ENCODE measurements around the gene BBIP1.

BBIP1 gene

GRCh38 chr10:110893559-110894179 is 25.3 kb downstream of the BBIP1 start:
- peak; percentile 90 for ATAC-seq
- no peak for TF ChIP-seq ZC3H10 (CRISPR knock-in tag; IDR thresholded peaks at IDR 0.05)
- no peak for TF ChIP-seq BACH2 (CRISPR knock-in tag; IDR thresholded peaks at IDR 0.05; ENCODE audit: borderline replicate concordance)
- no peak for TF ChIP-seq TCF4 (CRISPR knock-in tag; IDR thresholded peaks at IDR 0.05; ENCODE audit: borderline replicate concordance)
- TF ChIP-seq CSDC2 (CRISPR knock-in tag; IDR thresholded peaks at IDR 0.05): no peak
- TF ChIP-seq ZFP3 (CRISPR knock-in tag; IDR thresholded peaks at IDR 0.05): no peak
- no peak for TF ChIP-seq RARB (CRISPR knock-in tag; IDR thresholded peaks at IDR 0.05)
- TF ChIP-seq ISL1 (CRISPR knock-in tag; IDR thresholded peaks at IDR 0.05): no peak
- TF ChIP-seq, protein P1, sequence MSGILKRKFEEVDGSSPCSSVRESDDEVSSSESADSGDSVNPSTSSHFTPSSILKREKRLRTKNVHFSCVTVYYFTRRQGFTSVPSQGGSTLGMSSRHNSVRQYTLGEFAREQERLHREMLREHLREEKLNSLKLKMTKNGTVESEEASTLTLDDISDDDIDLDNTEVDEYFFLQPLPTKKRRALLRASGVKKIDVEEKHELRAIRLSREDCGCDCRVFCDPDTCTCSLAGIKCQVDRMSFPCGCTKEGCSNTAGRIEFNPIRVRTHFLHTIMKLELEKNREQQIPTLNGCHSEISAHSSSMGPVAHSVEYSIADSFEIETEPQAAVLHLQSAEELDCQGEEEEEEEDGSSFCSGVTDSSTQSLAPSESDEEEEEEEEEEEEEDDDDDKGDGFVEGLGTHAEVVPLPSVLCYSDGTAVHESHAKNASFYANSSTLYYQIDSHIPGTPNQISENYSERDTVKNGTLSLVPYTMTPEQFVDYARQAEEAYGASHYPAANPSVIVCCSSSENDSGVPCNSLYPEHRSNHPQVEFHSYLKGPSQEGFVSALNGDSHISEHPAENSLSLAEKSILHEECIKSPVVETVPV (CRISPR knock-in tag; IDR thresholded peaks at IDR 0.05): no peak
- no peak for TF ChIP-seq TOX (CRISPR knock-in tag; IDR thresholded peaks at IDR 0.05; ENCODE audit: borderline replicate concordance)
- TF ChIP-seq, protein P2, sequence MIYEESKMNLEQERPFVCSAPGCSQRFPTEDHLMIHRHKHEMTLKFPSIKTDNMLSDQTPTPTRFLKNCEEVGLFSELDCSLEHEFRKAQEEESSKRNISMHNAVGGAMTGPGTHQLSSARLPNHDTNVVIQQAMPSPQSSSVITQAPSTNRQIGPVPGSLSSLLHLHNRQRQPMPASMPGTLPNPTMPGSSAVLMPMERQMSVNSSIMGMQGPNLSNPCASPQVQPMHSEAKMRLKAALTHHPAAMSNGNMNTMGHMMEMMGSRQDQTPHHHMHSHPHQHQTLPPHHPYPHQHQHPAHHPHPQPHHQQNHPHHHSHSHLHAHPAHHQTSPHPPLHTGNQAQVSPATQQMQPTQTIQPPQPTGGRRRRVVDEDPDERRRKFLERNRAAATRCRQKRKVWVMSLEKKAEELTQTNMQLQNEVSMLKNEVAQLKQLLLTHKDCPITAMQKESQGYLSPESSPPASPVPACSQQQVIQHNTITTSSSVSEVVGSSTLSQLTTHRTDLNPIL (CRISPR knock-in tag; IDR thresholded peaks at IDR 0.05; ENCODE audit: low read depth): no peak
- no peak for TF ChIP-seq ESRRG (CRISPR knock-in tag; IDR thresholded peaks at IDR 0.05)
- TF ChIP-seq, protein P3, sequence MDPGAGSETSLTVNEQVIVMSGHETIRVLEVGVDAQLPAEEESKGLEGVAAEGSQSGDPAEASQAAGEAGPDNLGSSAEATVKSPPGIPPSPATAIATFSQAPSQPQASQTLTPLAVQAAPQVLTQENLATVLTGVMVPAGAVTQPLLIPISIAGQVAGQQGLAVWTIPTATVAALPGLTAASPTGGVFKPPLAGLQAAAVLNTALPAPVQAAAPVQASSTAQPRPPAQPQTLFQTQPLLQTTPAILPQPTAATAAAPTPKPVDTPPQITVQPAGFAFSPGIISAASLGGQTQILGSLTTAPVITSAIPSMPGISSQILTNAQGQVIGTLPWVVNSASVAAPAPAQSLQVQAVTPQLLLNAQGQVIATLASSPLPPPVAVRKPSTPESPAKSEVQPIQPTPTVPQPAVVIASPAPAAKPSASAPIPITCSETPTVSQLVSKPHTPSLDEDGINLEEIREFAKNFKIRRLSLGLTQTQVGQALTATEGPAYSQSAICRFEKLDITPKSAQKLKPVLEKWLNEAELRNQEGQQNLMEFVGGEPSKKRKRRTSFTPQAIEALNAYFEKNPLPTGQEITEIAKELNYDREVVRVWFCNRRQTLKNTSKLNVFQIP (CRISPR knock-in tag; IDR thresholded peaks at IDR 0.05; ENCODE audit: borderline replicate concordance, low read depth): no peak

DNA sequence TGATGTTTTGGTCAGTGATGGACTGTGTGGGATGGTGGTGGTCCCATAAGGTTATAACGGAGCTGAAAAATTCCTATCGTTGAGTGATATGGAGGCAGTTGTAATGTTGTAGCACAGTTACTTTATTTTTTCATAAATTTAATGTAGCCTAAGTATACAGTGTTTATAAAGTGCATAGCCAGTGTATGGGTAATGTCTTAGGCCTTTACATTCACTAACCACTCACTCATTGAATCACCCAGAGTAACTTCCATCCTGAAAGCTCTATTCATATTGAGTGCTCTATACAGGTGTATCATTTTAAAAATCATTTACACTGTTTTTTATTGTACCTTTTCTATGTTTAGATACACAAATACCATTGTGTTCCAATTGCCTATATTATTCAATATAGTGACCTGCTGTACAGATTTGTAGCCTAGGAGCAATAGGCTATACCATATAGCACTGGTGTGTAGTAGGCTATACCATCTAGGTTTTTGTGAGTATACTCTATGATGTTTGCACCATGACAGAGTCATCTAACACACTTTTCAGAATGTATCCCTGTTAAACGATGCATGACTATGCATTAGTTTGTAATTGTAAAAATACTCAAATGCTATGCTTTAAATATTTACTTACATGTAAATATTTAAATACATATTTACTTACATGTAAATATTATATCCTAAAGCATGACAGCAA is 26.2 kb downstream of the BBIP1 start:
- ATAC-seq: no peak
- TF ChIP-seq, protein P1 (CRISPR knock-in tag; IDR thresholded peaks at IDR 0.05): no peak
- TF ChIP-seq TSHZ2 (CRISPR knock-in tag; IDR thresholded peaks at IDR 0.05) (no peak), PATZ1 (CRISPR knock-in tag; IDR thresholded peaks at IDR 0.05; ENCODE audit: borderline replicate concordance) (no peak)

GRCh38 chr10:110887560-110887959 is 31.4 kb downstream of the BBIP1 start:
- no peak for ATAC-seq
- no peak for TF ChIP-seq ISL1 (CRISPR knock-in tag; IDR thresholded peaks at IDR 0.05)
- TF ChIP-seq GLIS3 (CRISPR knock-in tag; IDR thresholded peaks at IDR 0.05): no peak
- no peak for TF ChIP-seq TOX (CRISPR knock-in tag; IDR thresholded peaks at IDR 0.05; ENCODE audit: borderline replicate concordance)
- no peak for TF ChIP-seq CSDC2 (CRISPR knock-in tag; IDR thresholded peaks at IDR 0.05)
- no peak for TF ChIP-seq ZNF8 (CRISPR knock-in tag; IDR thresholded peaks at IDR 0.05)
- no peak for TF ChIP-seq TSHZ2 (CRISPR knock-in tag; IDR thresholded peaks at IDR 0.05)
- TF ChIP-seq ZFP30 (CRISPR knock-in tag; IDR thresholded peaks at IDR 0.05): no peak
- TF ChIP-seq ZNF565 (CRISPR knock-in tag; conservative IDR thresholded peaks at IDR 0.05; ENCODE audit: low read depth): no peak
- TF ChIP-seq BACH2 (CRISPR knock-in tag; IDR thresholded peaks at IDR 0.05; ENCODE audit: borderline replicate concordance): no peak

Data from SK-N-SH treated with all-trans-retinoic acid at 6 μM for 48 hours (cell line).